Fibroblast of pulmonary artery (primary cell): ENCODE measurements around the gene ZBTB7A.

Experiments
- DNase-seq: peaks from one replicate; pipeline ENCODE4 v3.0.0-alpha.2; 2010; ENCODE audit warnings: low read depth
- H3K4me3 ChIP-seq: replicated peaks from 2 replicates; pipeline ENCODE4 v1.5.1; 2011; ENCODE audit warnings: low read depth, mild to moderate bottlenecking, control low read depth, low read length, moderate library complexity
- TF ChIP-seq, protein P1 (sequence below): IDR thresholded peaks from 2 replicates; pipeline ENCODE4 v1.5.1; 2011; ENCODE audit warnings: mild to moderate bottlenecking, control low read depth, low read length, inconsistent platforms; ENCODE audit errors: missing control alignments

Gene ZBTB7A

DNA sequence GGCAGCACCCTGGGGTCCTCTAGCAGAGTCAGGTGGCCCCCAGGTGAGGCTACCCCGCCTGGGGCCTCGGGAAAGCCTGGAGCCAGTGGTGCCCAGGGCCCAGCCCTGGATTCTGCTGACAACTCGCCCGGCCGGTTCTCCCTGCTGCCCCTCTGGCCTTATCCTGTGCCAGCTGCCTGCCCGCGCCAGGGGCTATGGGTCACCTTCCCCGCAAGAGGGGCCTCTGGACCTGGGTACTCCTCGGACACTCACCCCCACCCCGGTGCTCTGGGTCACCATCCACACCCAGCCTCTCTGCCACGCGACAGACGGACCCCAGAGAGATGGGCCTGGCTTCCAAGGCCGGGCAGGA lies 24.0 kb downstream of the ZBTB7A start:
- no peak overlapping the region for H3K4me3 ChIP-seq
- DNase-seq, result no peak
- TF ChIP-seq, protein P1, sequence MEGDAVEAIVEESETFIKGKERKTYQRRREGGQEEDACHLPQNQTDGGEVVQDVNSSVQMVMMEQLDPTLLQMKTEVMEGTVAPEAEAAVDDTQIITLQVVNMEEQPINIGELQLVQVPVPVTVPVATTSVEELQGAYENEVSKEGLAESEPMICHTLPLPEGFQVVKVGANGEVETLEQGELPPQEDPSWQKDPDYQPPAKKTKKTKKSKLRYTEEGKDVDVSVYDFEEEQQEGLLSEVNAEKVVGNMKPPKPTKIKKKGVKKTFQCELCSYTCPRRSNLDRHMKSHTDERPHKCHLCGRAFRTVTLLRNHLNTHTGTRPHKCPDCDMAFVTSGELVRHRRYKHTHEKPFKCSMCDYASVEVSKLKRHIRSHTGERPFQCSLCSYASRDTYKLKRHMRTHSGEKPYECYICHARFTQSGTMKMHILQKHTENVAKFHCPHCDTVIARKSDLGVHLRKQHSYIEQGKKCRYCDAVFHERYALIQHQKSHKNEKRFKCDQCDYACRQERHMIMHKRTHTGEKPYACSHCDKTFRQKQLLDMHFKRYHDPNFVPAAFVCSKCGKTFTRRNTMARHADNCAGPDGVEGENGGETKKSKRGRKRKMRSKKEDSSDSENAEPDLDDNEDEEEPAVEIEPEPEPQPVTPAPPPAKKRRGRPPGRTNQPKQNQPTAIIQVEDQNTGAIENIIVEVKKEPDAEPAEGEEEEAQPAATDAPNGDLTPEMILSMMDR, result no peak

DNA sequence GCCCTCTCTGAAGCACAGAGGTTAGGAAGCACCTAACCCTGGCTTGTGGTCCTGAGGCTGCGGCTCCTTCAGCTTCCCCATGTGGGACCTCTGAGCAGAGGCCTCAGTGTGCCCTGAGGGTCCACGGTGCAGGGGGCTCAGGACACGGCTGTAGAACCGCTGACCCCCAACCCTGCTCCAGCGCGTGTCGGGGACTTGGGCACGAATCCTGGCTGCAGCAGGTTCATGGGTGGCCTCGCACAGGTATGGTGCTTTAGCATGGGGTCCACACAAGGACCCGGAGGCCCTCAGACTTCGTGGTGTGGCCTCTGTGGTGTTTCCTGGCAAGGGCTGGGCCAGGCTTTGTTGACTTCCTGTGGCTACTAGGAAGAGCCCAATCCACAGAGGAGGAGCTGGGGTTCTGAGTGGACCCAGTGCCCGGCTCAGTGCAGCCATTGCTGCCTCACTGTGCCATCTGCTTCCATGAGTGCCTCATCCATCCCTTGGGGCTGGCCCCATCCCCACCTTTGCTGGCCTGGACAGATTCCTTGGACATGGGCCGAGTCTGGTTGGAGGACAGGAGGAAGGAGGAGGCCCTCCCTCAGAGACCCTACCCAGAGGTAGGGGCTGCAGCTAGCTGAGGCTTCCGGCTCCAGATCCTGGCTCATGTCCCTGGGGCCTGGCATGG lies 24.5 kb downstream of the ZBTB7A start:
- TF ChIP-seq, protein P1, result no peak
- H3K4me3 ChIP-seq, result no peak overlapping the region
- no peak for DNase-seq

DNA sequence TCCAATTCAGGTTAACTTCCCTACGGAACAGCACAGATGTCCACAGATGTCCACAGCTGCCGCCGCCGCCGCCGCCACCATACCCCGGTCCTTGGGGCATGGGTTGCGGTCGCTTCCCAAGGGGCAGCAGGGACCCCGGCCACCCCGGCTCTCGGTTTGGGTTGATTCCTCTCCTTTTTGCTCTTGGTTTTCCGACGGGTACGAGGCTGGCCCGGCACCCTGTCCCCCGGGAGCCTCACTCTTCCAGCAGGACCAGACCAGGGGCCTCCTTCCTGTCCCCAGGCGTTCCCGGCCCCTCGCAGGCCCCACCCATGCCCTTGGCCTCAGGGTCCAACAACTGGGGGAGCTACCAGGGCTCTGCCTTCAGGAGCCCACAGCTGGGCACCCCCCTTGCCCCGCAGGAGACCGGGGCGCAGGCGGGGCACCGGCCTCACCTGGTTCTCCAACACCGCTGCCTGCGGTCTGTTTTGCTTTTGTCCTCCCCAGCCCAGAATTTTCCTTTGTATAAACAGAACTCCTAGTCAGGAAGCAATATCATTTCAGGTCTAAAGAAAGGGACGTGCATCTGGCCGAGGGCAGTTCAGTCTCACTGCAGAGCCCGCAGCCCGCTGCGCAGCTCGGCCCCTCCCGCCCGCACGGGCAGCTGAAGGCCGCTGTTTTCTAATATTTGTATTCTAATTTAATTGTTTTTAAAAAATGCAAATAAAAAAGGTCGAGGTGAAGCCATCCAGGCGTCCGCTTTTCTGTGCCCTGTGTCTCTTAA lies 27.9 kb downstream of the ZBTB7A start:
- no peak overlapping the region for H3K4me3 ChIP-seq
- DNase-seq, result no peak
- TF ChIP-seq, protein P1, result no peak

DNA sequence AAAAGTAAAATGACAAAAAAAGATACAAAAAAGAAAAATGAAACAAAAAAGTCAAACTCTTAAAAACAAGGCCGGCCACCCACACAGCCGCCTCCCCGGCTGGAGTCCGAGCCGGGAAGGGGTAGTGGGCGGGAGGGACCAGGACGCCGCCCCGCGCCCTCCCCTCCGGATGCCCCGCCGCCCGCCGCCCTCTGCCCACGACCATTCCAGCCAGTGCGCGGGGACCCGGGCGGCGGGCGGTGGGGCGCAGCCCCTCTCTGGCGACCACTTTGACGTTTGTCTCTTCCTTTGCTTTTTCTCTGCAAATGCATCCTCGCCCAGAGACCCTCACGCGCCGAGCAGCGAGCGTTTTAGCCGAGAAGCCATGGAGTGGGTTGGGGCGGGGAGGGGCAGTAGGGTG lies 28.6 kb downstream of the ZBTB7A start:
- DNase-seq, result no peak
- TF ChIP-seq, protein P1, result no peak
- no peak overlapping the region for H3K4me3 ChIP-seq

DNA sequence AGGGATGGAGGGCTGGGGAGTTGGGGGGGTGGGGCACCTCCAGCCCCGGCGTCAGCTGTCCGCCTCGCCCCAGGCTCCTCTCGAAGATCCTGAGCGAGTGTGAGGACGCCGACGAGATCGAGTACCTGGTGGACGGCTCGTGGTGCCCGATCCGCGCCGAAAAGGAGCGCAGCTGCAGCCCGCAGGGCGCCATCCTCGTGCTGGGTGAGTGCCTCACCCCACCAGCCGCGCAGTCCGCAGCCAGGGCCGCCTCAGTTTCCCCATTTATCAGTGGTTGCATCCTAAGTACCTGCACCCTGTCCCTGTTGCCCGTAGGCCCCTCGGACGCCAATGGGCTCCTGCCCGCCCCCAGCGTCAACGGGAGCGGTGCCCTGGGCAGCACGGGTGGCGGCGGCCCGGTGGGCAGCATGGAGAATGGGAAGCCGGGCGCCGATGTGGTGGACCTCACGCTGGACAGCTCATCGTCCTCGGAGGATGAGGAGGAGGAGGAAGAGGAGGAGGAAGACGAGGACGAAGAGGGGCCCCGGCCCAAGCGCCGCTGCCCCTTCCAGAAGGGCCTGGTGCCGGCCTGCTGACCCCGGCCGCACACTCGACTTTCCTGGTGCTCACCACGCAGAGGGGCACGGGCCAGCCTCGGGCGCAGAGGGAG lies 29.3 kb downstream of the ZBTB7A start:
- TF ChIP-seq, protein P1, result no peak
- DNase-seq, result no peak
- no peak overlapping the region for H3K4me3 ChIP-seq

DNA sequence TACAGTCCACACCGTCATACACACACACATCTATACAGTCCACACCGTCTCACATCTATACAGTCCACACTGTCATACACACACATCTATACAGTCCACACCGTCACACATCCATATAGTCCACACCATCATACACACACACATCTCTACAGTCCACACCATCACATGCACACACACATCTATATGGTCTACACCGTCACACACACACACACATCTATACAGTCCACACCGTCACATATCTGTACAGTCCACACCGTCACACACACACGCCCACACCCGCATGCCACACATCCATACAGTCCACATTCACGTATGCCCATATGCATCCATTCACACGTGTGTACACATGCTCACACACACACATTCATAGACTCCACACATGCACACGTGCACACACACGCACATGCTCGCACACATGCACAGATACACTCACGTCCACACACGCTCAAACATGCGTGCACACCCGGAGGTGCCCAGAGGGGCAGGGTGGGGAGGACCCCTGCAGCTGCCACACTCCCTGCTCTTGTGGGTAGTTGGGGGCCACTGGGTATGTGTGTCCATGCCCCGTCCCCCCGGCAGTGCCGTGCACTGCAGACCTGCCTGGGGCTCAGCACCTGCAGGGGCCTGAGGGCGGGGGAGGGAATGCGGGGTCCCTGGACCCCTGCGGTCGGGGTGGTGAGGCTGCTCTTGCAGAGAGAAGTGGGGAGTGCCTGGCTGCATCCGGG lies 30.0 kb downstream of the ZBTB7A start:
- no peak overlapping the region for H3K4me3 ChIP-seq
- DNase-seq, result no peak
- TF ChIP-seq, protein P1, result no peak
